Tracheal epithelial cell (primary cell): ENCODE results near the gene MAGEB1. TPM values are rescaled to one million over a fixed set of nuclear protein-coding genes. Genes with fewer than 3 reads are reported as not detected.

Experiments used
- total RNA-seq: library from RNA; depleted of rRNA; stranded (reverse); fragments of >200 nt; gene quantifications from 2 replicates; pipeline ENCODE4 v1.2.1, GENCODE V29; 2014

MAGEB1 gene, protein sequence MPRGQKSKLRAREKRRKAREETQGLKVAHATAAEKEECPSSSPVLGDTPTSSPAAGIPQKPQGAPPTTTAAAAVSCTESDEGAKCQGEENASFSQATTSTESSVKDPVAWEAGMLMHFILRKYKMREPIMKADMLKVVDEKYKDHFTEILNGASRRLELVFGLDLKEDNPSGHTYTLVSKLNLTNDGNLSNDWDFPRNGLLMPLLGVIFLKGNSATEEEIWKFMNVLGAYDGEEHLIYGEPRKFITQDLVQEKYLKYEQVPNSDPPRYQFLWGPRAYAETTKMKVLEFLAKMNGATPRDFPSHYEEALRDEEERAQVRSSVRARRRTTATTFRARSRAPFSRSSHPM
- not detected in 2 replicates for total RNA-seq

DNA sequence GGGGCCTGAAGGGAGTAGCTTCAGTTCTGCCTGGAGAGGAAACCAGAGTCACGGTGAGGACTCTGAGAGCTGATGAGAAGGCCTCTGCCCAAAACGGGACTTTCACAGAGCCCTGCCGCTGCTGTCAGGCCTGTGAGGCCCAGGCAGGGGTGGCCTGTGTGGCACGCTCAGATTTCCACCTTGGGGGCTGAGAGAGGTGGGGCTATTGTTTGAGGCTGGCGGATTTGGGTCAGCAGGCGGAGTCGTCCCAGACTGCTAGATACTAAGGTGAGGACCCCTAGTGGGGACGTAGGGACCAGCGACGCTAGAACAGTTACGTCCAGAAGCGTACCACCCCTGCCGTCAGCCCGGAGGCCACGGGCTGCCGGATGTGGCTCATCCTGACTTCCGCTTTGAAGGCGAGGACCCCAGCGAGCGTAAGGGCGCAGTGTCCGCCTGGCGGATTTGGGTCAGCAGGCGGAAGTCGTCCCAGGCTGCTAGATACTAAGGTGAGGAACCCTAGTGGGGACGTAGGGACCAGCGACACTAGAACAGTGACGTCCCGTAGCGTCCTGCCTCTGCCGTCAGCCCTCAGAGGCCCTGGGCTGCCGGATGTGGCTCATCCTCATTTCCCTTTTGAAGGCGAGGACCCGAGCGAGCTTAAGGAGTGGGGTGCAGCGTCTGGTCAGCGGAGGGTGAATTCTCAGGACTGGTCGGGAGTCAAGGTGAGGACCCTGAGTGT is at the start of gene MAGEB1:
TSS of gene MAGEB1 (plus strand) at position 378 of the 721 bp plus-strand sequence. CDS start 3,348 bp downstream, outside the sequence.

DNA sequence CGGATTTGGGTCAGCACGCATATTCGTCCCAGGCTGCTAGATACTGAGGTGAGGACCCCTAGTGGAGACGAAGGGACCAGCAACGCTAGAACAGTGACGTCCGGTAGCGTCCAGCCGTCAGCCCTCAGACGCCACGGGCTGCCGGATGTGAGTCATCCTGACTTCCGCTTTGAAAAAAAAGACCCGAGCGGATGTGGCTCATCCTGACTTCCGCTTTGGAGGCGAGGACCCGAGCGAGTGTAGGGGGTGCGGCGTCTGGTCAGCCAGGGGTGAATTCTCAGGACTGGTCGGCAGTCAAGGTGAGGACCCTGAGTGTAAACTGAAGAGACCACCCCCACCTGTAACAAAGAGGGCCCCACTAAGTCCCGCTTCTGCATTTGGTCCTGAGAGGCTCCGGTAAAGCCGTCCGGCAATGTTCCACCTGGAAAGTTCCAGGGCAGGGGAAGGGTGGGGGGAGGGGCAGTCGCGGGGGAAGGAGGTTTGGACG is 31.5 kb upstream of the MAGEB1 start, which contains the start of gene MAGEB2:
TSS of gene MAGEB2 (plus strand) at position 207 of the 487 bp plus-strand sequence. CDS start 3,018 bp downstream, outside the sequence.

GRCh38 chrX:30230395-30230794 is 16.6 kb upstream of the MAGEB1 start, which contains the start of gene MAGEB3:
MAGEB3 (plus strand) TSS chrX:30230657; CDS start chrX:30235925, 5,268 bp downstream.

DNA sequence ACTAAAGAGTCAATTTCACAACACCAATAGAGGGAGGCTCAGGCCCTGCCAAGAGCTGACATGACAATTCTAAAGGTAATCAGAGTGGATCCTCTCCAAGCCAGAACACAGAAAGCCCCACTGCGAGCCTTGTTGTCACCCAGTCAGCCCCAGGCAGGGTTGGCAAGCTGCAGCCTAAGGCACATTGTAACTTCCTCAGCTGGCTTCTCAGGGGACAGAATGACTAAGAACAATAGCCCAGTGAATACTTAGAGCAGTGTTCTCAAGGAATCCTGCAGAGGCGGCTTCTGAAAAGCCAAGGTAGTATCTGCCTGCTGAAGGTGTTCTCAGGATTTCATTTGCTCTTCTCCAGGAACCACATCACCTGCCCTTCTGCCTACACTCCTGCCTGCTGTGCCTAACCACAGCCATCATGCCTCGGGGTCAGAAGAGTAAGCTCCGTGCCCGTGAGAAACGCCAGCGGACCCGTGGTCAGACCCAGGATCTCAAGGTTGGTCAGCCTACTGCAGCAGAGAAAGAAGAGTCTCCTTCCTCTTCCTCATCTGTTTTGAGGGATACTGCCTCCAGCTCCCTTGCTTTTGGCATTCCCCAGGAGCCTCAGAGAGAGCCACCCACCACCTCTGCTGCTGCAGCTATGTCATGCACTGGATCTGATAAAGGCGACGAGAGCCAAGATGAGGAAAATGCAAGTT is 5.1 kb upstream of the MAGEB1 start, which contains the start of gene MAGEB4:
TSS of gene MAGEB4 (plus strand) at position 277 of the 692 bp plus-strand sequence. CDS start at position 413, 136 bp downstream.

Other genes starting within 250 kb of the MAGEB1 start
- not detected in 2 replicates for gene MAGEB2, start 31.6 kb upstream of the MAGEB1 start, total RNA-seq
- not detected in 2 replicates for gene MAGEB3, start 16.5 kb upstream of the MAGEB1 start, total RNA-seq
- gene MAGEB4, start 5.1 kb upstream of the MAGEB1 start, total RNA-seq = not detected in 2 replicates
- gene NR0B1, start 62.2 kb downstream of the MAGEB1 start, total RNA-seq = 0.24 TPM in 1 of 2 replicates, not detected in the other